ENCODE data around the gene LATS2.

GRCh38 chr13:21020176-21020575 is 41.2 kb downstream of the LATS2 start:
- no peak for TF ChIP-seq POLR2A (IDR thresholded peaks at IDR 0.05)
- no peak for TF ChIP-seq CTCF (IDR thresholded peaks at IDR 0.05)
- TF ChIP-seq POLR2AphosphoS5 (IDR thresholded peaks at IDR 0.05): no peak
- no peak for TF ChIP-seq EP300 (IDR thresholded peaks at IDR 0.05)
